Measurements from ENCODE around the gene PTH1R.

DNA sequence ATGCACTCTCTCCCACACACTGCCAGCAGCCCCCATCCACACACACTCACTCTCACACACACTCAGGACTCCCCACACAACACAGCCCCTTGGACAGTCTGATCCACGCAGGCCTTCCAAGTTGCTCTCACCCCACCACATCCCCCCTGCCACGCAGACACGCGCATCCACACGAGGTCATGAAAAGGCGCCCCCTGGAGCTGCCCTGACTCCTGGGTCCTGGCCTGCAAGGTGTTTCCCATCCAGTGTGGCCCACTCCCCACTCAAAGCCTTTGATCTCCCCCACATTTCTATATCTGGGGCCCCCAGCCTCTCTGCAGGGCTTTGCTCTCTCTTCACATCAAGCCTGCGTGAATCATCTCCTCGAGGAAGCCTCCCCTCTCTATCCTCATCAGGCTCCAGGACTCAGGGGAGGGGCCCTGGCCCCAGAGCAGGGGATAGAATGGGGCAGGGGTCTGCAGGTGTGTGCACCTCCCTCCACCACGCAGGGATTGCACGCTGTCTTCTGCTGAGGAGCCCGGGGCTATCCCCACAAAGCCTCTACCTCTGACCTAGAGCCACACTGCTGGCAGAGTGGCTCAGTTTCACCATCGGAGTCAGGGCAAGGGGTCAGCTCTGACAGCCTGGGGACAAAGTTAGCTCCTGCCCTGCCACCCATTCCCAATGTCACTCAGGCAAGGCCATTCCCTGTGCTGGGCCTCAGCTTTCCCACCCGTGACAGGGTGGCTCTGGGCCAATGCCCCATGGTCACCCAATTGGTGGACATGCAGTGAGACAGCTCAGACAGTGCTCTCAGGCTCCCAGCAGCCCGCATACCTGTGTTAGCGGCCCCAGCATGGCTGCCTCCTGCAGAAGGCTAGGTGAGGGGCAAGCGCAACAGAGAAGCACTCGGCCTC lies 20.7 kb upstream of the PTH1R start:
- TF ChIP-seq EZH2 (IDR thresholded peaks at IDR 0.05; ENCODE audit: borderline replicate concordance, low read length) (no peak), CTCF (conservative IDR thresholded peaks at IDR 0.05 in 1 of 2, IDR thresholded peaks at IDR 0.05 in 1 of 2; ENCODE audit: extremely low read depth in 1 of 2, insufficient read depth in 1 of 2, low read depth in 1 of 2, low read length in 2 of 2) (no peak)

Data from mammary epithelial cell (primary cell).